ENCODE data around the gene HELZ. TPM values are rescaled to one million over a fixed set of nuclear protein-coding genes. Genes with fewer than 3 reads are reported as not detected.
"Not testable (repeated sequence)": the region's sequence is repeated elsewhere in the genome, so short reads cannot be mapped to it uniquely, and the experiment has no call there.

HELZ gene
- total RNA-seq, 4 donors from 2014 or later, result 21.0 to 47.0 (median 38.9) TPM

DNA sequence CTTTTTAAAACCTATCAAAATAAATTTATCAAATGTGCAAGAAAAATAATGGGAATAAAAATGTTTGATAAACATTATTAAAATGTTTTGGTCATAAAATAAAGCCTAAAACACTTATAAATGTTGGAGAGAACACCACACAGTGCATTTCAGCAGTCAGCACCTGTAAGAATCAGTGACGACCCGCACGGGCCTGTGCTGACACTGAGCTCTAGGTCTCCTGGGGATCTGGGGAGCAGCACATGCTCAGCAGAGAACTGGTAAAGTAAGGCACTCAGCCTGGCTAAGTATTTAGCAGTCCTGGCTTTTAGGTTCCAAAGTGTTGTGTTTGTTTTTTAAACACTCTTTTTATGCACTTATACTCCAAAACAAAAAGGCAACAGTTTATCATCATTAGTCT, 46.9 kb downstream of the HELZ start:
- Histone ChIP-seq H3K4me3 (no peak overlapping the region), H3K27ac (no peak overlapping the region), H3K36me3 (peaks cover 0 to 24% of the 10 kb centered on the region in 2 donors), H3K9me3 (no peaks in the 10 kb centered on the region), H3K4me1 (peaks cover 0 to 4% of the 10 kb centered on the region in 2 donors), H3K27me3 (no peaks in the 10 kb centered on the region)
- ATAC-seq (no peak), DNase-seq (no peak)
- intact Hi-C loops (cut with DNase I; ENCODE audit: low total_unique reads), result no loop called here
- TF ChIP-seq, protein P1, sequence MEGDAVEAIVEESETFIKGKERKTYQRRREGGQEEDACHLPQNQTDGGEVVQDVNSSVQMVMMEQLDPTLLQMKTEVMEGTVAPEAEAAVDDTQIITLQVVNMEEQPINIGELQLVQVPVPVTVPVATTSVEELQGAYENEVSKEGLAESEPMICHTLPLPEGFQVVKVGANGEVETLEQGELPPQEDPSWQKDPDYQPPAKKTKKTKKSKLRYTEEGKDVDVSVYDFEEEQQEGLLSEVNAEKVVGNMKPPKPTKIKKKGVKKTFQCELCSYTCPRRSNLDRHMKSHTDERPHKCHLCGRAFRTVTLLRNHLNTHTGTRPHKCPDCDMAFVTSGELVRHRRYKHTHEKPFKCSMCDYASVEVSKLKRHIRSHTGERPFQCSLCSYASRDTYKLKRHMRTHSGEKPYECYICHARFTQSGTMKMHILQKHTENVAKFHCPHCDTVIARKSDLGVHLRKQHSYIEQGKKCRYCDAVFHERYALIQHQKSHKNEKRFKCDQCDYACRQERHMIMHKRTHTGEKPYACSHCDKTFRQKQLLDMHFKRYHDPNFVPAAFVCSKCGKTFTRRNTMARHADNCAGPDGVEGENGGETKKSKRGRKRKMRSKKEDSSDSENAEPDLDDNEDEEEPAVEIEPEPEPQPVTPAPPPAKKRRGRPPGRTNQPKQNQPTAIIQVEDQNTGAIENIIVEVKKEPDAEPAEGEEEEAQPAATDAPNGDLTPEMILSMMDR (IDR thresholded peaks at IDR 0.05 in 4 of 5, conservative IDR thresholded peaks at IDR 0.05 in 1 of 5), result no peak
- no peak for TF ChIP-seq POLR2A (IDR thresholded peaks at IDR 0.05)
- in situ Hi-C loops (cut with MboI; ENCODE audit: low sequenced_read_pairs in 4 of 4), result no loop called here

DNA sequence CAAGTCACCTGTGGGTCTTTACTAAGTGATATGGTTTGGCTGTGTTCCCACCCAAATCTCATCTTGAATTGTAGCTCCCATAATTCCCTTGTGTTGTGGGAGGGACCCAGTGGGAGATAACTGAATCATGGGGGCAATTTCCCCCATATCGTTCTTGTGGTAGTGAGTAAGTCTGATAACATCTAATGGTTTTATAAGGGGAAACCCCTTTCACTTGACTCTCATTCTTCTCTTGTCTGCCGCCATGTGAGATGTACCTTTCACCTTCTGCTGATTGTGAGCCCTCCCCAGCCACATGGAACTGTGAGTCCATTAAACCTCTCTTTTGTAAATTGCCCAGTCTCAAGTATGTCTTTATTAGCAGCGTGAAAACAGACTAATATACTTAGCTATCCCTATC, 48.0 kb downstream of the HELZ start:
- H3K4me1 ChIP-seq; intact Hi-C loops (cut with DNase I; ENCODE audit: low total_unique reads); ATAC-seq; H3K4me3 ChIP-seq; in situ Hi-C loops (cut with MboI; ENCODE audit: low sequenced_read_pairs in 4 of 4); H3K9me3 ChIP-seq; H3K27me3 ChIP-seq; DNase-seq; H3K27ac ChIP-seq: not testable (repeated sequence)
- peaks cover 0 to 24% of the 10 kb centered on the region in 2 donors for H3K36me3 ChIP-seq

DNA sequence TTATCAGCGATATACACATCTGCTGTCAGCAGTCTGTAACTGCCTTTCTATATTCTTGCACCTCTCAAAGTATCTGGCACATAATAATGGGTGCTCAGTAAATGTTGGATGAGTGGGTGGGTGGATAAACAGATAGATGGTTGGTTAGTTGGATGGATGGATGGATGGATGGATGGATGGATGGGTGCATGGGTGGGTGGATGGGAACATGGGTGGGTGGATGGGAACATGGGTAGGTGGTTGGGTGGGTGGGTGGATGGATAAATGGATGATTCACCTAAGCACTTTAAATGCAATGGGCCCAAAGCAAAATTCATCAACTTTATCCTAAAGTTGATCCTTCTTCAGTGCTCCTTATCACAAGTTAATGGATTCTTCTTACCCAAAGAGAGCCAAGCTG, 48.6 kb downstream of the HELZ start:
- ATAC-seq (no peak), DNase-seq (no peak)
- in situ Hi-C loops (cut with MboI; ENCODE audit: low sequenced_read_pairs in 4 of 4), result no loop called here
- Histone ChIP-seq H3K9me3 (no peaks in the 10 kb centered on the region), H3K36me3 (peaks cover 0 to 22% of the 10 kb centered on the region in 2 donors), H3K4me1 (peaks cover 0 to 4% of the 10 kb centered on the region in 2 donors), H3K27me3 (no peaks in the 10 kb centered on the region), H3K4me3 (no peak overlapping the region), H3K27ac (no peak overlapping the region)
- TF ChIP-seq, protein P1 (IDR thresholded peaks at IDR 0.05 in 4 of 5, conservative IDR thresholded peaks at IDR 0.05 in 1 of 5), result no peak
- intact Hi-C loops (cut with DNase I; ENCODE audit: low total_unique reads), result no loop called here

DNA sequence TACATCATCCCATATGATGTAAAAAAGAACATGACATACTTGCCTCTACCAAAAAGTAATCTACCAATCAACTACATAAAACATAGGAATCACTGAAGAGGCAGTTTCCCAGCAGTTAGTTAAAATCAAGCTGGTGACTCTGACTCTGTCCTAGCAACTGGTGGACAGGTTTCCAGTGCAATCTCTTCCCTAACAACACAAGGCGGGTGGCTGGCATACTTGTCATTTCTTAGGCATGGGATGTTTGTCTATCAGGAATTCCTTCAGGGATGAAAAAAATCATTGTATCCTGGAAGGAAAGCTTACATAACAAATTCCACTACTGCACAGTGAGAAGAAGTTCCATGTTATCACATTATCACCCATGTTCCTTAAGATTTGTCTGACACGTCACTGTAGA, 50.9 kb downstream of the HELZ start:
- in situ Hi-C loops (cut with MboI; ENCODE audit: low sequenced_read_pairs in 4 of 4) (no loop called here), intact Hi-C loops (cut with DNase I; ENCODE audit: low total_unique reads) (no loop called here)
- Histone ChIP-seq H3K27me3 (no peaks in the 10 kb centered on the region), H3K27ac (no peak overlapping the region), H3K36me3 (peaks cover 0 to under 1% of the 10 kb centered on the region in 2 donors), H3K9me3 (no peaks in the 10 kb centered on the region), H3K4me1 (peaks cover 0 to 4% of the 10 kb centered on the region in 2 donors), H3K4me3 (no peak overlapping the region)
- ATAC-seq, result no peak
- no peak for DNase-seq
- TF ChIP-seq, protein P1 (IDR thresholded peaks at IDR 0.05 in 4 of 5, conservative IDR thresholded peaks at IDR 0.05 in 1 of 5), result no peak
- TF ChIP-seq POLR2A (IDR thresholded peaks at IDR 0.05), result no peak

DNA sequence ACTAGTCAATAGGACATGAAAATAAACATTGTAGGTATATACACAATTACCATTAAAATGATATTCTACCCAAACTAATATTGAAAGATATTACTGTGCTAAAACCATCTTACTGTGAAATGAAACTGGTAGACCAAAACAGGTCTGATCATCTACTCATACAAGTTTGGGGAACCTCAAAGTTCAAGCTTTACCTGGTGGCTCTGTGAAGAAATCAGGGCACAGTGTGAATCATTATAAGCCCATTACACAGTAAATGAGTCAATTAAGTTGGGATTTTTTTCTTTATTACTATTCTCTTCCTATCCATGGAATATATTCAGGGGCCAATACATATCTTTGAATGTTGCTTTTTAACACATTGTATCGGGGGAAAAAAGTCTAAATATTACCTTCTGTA, 57.1 kb downstream of the HELZ start:
- Histone ChIP-seq H3K27me3 (no peaks in the 10 kb centered on the region), H3K27ac (no peak overlapping the region), H3K9me3 (no peaks in the 10 kb centered on the region), H3K4me1 (peaks cover 5 to 9% of the 10 kb centered on the region in 2 donors), H3K36me3 (peaks cover 0 to 7% of the 10 kb centered on the region in 2 donors), H3K4me3 (no peak overlapping the region)
- in situ Hi-C loops (cut with MboI; ENCODE audit: low sequenced_read_pairs in 4 of 4) (no loop called here), intact Hi-C loops (cut with DNase I; ENCODE audit: low total_unique reads) (no loop called here)
- no peak for ATAC-seq
- no peak for DNase-seq
- TF ChIP-seq POLR2A (IDR thresholded peaks at IDR 0.05), result no peak
- TF ChIP-seq, protein P1 (IDR thresholded peaks at IDR 0.05 in 4 of 5, conservative IDR thresholded peaks at IDR 0.05 in 1 of 5), result no peak

Data from gastrocnemius medialis (tissue), 4 donors.